Stomach (tissue), 9 donors: ENCODE results near the gene LRFN2. TPM values are rescaled to one million over a fixed set of nuclear protein-coding genes. Genes with fewer than 3 reads are reported as not detected.

Experiments used
- DNase-seq, 2 donors: peaks; one replicate each; pipeline versions ENCODE4 v3.0.0 to v3.0.0-alpha.2; 2013 to 2019
- H3K27ac ChIP-seq, 5 donors: fragments of 200-600 bp in 4 of 5; sonication (generic) in 4 of 5; one replicate each; pipeline ENCODE4 v1.5.1; 2013 to 2019; ENCODE audit warnings: mild to moderate bottlenecking in 1 of 5, moderate library complexity in 1 of 5
- H3K27me3 ChIP-seq, 3 donors: fragments of 200-600 bp; sonication (generic); one replicate each; pipeline ENCODE4 v1.5.1; 2017 to 2019; ENCODE audit warnings: mixed run types in 1 of 3
- H3K36me3 ChIP-seq, 4 donors: fragments of 200-600 bp; sonication (generic); 1 replicate in 3 of 4; 2 replicates in 1 of 4; pipeline ENCODE4 v1.5.1; 2016 to 2019
- H3K4me1 ChIP-seq, 4 donors: fragments of 200-600 bp; sonication (generic); one replicate each; pipeline ENCODE4 v1.5.1; 2016 to 2019
- H3K4me3 ChIP-seq, 4 donors: fragments of 200-600 bp; sonication (generic) in 3 of 4; one replicate each; pipeline ENCODE4 v1.5.1; 2016 to 2019; ENCODE audit warnings: mild to moderate bottlenecking in 1 of 4
- H3K9me3 ChIP-seq, 4 donors: fragments of 200-600 bp; sonication (generic); one replicate each; pipeline ENCODE4 v1.5.1; 2016 to 2019
- EP300 ChIP-seq: sonication (generic); formaldehyde crosslinking; IDR thresholded peaks from one replicate; pipeline ENCODE4 v1.6.1; 2017; ENCODE audit warnings: antibody characterized with exemption
- POLR2A ChIP-seq, 4 donors: fragments of 450-650 bp; IDR thresholded peaks; one replicate each; pipeline ENCODE4 v1.6.1; 2016; ENCODE audit warnings: antibody characterized with exemption in 4 of 4, control low read depth in 2 of 4, mild to moderate bottlenecking in 1 of 4, moderate library complexity in 1 of 4
- POLR2AphosphoS5 ChIP-seq, 3 donors: sonication (generic); formaldehyde crosslinking; IDR thresholded peaks; one replicate each; pipeline ENCODE4 v1.6.1; 2016; ENCODE audit warnings: antibody characterized with exemption in 3 of 3
- WGBS, 5 donors: extraction: QIAGEN DNeasy Blood & Tissue Kit in 3 of 5; methylation state at CpG; one replicate each; pipeline versions ENCODE4 v1.1.5 to v1.1.7; 2013 to 2018; 5-methylcytosine and 5-hydroxymethylcytosine counted together
- intact Hi-C: fragments of 100-400 bp; cut with DNase I; formaldehyde crosslinking; loops from one replicate; pipeline ENCODE4 v1.15.1; 2023; ENCODE audit warnings: low total_unique reads
- polyA plus RNA-seq, 3 donors: library from polyadenylated mRNA; stranded (reverse); fragments of 200-250 nt; gene quantifications; one replicate each; pipeline ENCODE4 v1.2.3, GENCODE V29; 2013
- total RNA-seq, 5 donors: library from RNA; depleted of rRNA; stranded (reverse); fragments of >200 nt; gene quantifications; one replicate each; pipeline versions ENCODE4 v1.1.0 to v1.2.3, GENCODE V29; 2014 to 2016
- TF ChIP-seq, protein P1 (sequence below), 7 experiments: fragments of 450-650 bp in 4 of 7; fragments of 200-600 bp in 3 of 7; sonication (generic) in 3 of 7; IDR thresholded peaks; one replicate each; pipeline ENCODE4 v1.5.1; 2016 to 2019; ENCODE audit warnings: antibody characterized with exemption in 7 of 7, control low read depth in 2 of 7, mild to moderate bottlenecking in 1 of 7
- donor health status: healthy with polysubstance abuse.
- donor health status: Bipolar disorder and iron deficiency.
- donor health status: healthy.

The LRFN2 gene
- total and polyA plus RNA-seq, 8 donors, result 0.10 TPM; not detected in 7

DNA sequence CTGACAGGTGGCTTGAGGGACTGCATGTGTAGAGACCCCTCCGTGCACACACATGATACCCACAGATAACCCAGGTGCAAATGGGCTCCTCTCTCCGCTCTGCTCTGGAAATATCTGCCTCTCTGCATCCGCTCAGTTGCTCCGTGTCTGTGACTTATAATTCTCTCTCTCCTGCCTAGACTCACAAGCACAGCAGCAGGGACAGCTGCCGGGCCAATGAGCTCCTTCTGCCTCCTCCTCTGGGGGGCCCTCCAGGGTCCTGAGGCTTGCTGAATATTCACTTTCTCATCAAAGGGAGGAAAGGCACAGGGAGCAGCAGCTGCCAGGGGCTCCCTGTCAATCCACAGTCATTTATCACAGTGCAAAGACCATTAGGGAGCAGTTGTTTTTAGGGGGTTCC is 24.1 kb downstream of the LRFN2 start:
- Histone ChIP-seq H3K4me3 (no peak overlapping the region), H3K36me3 (no peaks in the 10 kb centered on the region), H3K27me3 (no peaks in the 10 kb centered on the region), H3K27ac (no peak overlapping the region), H3K9me3 (no peaks in the 10 kb centered on the region), H3K4me1 (no peaks in the 10 kb centered on the region)
- intact Hi-C loops, result no loop called here
- 60 to 66% (median 62%) methylated on average over 5 of the region's 5 CpGs for WGBS, 5 donors
- no peak for DNase-seq
- no peak for TF ChIP-seq POLR2A (IDR thresholded peaks at IDR 0.05)
- TF ChIP-seq POLR2AphosphoS5 (IDR thresholded peaks at IDR 0.05), result no peak
- TF ChIP-seq EP300, result no peak
- TF ChIP-seq, protein P1, sequence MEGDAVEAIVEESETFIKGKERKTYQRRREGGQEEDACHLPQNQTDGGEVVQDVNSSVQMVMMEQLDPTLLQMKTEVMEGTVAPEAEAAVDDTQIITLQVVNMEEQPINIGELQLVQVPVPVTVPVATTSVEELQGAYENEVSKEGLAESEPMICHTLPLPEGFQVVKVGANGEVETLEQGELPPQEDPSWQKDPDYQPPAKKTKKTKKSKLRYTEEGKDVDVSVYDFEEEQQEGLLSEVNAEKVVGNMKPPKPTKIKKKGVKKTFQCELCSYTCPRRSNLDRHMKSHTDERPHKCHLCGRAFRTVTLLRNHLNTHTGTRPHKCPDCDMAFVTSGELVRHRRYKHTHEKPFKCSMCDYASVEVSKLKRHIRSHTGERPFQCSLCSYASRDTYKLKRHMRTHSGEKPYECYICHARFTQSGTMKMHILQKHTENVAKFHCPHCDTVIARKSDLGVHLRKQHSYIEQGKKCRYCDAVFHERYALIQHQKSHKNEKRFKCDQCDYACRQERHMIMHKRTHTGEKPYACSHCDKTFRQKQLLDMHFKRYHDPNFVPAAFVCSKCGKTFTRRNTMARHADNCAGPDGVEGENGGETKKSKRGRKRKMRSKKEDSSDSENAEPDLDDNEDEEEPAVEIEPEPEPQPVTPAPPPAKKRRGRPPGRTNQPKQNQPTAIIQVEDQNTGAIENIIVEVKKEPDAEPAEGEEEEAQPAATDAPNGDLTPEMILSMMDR (IDR thresholded peaks at IDR 0.05), result no peak

DNA sequence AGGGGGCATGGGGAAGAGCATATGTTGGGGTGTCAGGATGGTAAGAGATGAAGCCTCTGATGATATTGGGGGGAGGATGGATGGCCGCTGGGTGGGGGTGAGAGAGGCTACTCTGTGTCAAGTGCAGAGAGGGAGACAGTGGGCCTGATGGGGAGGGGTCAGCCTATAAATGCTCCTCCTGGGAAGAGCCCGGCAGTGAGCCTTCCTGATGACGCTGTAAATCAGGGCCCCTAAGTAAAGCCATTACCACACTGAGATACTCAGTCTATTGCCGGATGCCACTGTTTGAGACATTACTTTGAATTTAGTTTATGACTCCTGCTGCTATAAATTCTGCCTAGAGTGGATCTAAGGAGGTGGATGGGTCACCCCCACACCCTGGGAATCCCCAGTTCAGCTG is 28.1 kb downstream of the LRFN2 start:
- 85 to 92% (median 89%) methylated on average over 4 of the region's 4 CpGs for WGBS, 5 donors
- no peaks in the 10 kb centered on the region for H3K4me1 ChIP-seq
- H3K27me3 ChIP-seq, result no peaks in the 10 kb centered on the region
- H3K36me3 ChIP-seq, result no peaks in the 10 kb centered on the region
- H3K9me3 ChIP-seq, result no peaks in the 10 kb centered on the region
- intact Hi-C loops, result no loop called here
- TF ChIP-seq EP300, result no peak
- DNase-seq, result no peak
- H3K4me3 ChIP-seq, result no peak overlapping the region
- H3K27ac ChIP-seq, result no peak overlapping the region

DNA sequence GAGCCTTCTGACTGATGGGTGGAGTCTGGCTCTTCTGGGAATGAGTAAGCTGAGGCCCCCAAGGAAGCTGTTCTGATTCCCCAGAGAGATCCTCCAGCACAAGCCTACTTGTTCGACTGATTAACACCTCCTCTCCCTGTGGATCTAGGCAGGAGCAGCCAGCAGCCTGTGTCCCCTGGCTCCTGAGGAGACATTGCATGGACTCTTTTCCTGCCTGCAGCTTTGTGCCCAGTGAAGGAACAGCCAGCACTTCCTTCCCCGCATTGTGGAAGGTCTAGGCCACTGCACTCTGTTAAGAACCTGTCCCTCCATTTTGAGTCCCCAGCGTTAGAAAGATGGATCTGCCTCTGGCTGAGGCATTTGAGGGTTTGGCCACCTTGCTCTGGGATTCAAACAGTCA is 29.1 kb downstream of the LRFN2 start:
- no peak for DNase-seq
- no peaks in the 10 kb centered on the region for H3K9me3 ChIP-seq
- TF ChIP-seq POLR2A (IDR thresholded peaks at IDR 0.05), result no peak
- no peak for TF ChIP-seq EP300
- TF ChIP-seq POLR2AphosphoS5 (IDR thresholded peaks at IDR 0.05), result no peak
- intact Hi-C loops, result no loop called here
- H3K36me3 ChIP-seq, result no peaks in the 10 kb centered on the region
- WGBS, 5 donors, result 64 to 82% (median 66%) methylated on average over 3 of the region's 3 CpGs
- H3K4me1 ChIP-seq, result no peaks in the 10 kb centered on the region
- H3K27me3 ChIP-seq, result no peaks in the 10 kb centered on the region
- no peak overlapping the region for H3K4me3 ChIP-seq
- no peak overlapping the region for H3K27ac ChIP-seq

DNA sequence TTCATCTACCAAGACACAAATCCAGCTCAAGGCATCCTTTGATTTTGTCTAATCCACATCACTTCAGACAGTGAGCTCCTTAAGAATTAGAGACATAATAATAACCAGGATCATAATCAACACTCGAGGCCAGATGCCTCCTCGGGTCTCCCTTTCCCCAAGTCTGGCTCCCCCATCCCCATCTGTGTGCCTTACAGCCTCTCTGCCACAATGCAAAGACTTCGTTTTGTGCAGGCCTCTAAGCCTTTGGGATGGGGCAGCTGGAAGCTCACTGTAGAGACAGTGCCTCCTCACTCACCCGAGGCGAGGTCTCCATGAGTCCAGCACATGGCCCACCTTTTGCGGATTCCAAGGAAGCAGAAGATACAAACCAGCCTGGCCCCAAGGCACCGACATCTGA is 30.3 kb downstream of the LRFN2 start:
- no peaks in the 10 kb centered on the region for H3K9me3 ChIP-seq
- no peaks in the 10 kb centered on the region for H3K4me1 ChIP-seq
- WGBS, 5 donors, result 81 to 88% (median 86%) methylated on average over 7 of the region's 7 CpGs
- H3K27ac ChIP-seq, result no peak overlapping the region
- TF ChIP-seq EP300 (no peak), POLR2AphosphoS5 (IDR thresholded peaks at IDR 0.05) (no peak), POLR2A (IDR thresholded peaks at IDR 0.05) (no peak)
- TF ChIP-seq, protein P1 (IDR thresholded peaks at IDR 0.05), result no peak
- H3K4me3 ChIP-seq, result no peak overlapping the region
- no peaks in the 10 kb centered on the region for H3K36me3 ChIP-seq
- H3K27me3 ChIP-seq, result no peaks in the 10 kb centered on the region
- DNase-seq, result no peak
- intact Hi-C loops, result no loop called here

DNA sequence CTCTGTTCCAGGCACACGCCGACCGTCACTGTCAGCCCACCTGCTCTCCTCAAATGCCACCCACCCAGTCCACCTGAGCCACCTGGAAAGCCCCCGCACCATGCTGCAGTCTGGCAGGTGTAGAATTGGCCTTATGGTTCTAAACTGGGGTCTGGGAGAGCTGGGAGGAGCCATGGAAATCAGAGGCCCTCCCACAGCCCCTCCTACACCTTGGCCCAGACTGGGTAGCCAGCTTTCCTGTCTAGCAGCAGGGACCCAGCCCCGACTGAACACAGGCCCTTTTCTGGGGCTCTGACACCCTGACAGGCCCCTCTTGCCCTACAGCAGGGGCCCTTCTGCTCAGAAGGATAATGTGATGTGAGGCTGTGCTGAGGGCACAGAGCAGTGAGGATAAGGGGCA is 31.1 kb downstream of the LRFN2 start:
- WGBS, 5 donors, result 33 to 88% (median 49%) methylated on average over 5 of the region's 5 CpGs
- DNase-seq, result no peak
- Histone ChIP-seq H3K4me1 (no peaks in the 10 kb centered on the region), H3K27ac (no peak overlapping the region), H3K36me3 (no peaks in the 10 kb centered on the region), H3K27me3 (no peaks in the 10 kb centered on the region), H3K4me3 (no peak overlapping the region), H3K9me3 (no peaks in the 10 kb centered on the region)
- TF ChIP-seq, protein P1 (IDR thresholded peaks at IDR 0.05), result no peak
- TF ChIP-seq POLR2AphosphoS5 (IDR thresholded peaks at IDR 0.05), result no peak
- TF ChIP-seq EP300, result no peak
- no peak for TF ChIP-seq POLR2A (IDR thresholded peaks at IDR 0.05)
- intact Hi-C loops, result no loop called here
